22Rv1 (cell line): ENCODE data around the gene DHX35.

Experiments used
- ZFX ChIP-seq: fragments of 450-650 bp; IDR thresholded peaks from 2 replicates; pipeline ENCODE4 v1.6.1; 2017; ENCODE audit warnings: antibody characterized with exemption, borderline replicate concordance
- TF ChIP-seq, protein P1 (sequence below): fragments of 450-650 bp; IDR thresholded peaks from 2 replicates; pipeline ENCODE4 v1.5.1; 2017; ENCODE audit warnings: mild to moderate bottlenecking

DNA sequence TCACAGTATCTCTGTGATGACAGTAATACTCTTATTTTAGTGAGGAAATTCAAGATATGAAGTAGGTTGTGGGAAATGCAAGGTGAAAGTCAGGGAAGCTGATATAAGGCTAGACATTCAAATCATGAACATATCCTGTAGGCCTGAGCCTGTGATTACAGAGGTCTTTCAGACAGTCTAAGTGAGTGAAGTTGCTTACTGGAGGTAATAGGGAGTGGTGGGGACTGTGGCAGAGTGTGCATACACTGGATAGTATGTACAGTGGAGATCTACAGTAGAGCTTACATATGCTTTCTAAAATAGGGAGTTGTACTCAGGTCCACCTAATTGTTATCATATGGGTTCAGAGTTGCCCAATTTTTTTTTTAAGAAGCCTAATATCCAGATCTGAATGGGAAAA is 3.1 kb downstream of the DHX35 start:
- TF ChIP-seq, protein P1, sequence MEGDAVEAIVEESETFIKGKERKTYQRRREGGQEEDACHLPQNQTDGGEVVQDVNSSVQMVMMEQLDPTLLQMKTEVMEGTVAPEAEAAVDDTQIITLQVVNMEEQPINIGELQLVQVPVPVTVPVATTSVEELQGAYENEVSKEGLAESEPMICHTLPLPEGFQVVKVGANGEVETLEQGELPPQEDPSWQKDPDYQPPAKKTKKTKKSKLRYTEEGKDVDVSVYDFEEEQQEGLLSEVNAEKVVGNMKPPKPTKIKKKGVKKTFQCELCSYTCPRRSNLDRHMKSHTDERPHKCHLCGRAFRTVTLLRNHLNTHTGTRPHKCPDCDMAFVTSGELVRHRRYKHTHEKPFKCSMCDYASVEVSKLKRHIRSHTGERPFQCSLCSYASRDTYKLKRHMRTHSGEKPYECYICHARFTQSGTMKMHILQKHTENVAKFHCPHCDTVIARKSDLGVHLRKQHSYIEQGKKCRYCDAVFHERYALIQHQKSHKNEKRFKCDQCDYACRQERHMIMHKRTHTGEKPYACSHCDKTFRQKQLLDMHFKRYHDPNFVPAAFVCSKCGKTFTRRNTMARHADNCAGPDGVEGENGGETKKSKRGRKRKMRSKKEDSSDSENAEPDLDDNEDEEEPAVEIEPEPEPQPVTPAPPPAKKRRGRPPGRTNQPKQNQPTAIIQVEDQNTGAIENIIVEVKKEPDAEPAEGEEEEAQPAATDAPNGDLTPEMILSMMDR: no peak
- TF ChIP-seq ZFX: no peak
